ENCODE measurements around the gene CSHL1.
"Not testable (repeated sequence)": the region's sequence is repeated elsewhere in the genome, so short reads cannot be mapped to it uniquely, and the experiment has no call there.

- TF ChIP-seq CTCF, POLR2A (IDR thresholded peaks at IDR 0.05): not testable (repeated sequence)
These were observed 1.5 kb downstream of the CSHL1 start for GRCh38 chr17:63909586-63909985.
